ENCODE measurements around the gene PACRG.

Gene PACRG

DNA sequence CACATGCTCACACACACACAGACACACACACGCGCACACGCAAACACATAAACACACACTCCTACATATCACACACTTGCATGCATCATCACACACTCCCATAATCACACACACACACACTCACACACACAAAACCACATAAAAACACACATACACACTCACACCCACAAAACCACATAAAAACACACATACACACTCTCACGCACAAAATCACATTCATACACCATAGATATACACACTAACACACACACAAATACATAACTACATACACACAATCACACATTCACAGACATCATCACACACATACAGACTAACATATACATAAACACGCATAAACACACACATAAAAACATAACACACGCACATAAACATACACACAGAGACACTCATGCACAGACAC lies 629.0 kb downstream of the PACRG start:
- Histone ChIP-seq H3K36me3 (no peaks in the 10 kb centered on the region), H3K4me2 (peak overlapping the region in 6 of 11 experiments; percentile 19 to 97 (median 87); a peak in 10 of 22 replicates), H3K4me1 (peaks cover 42 to 57% (median 50%) of the 10 kb centered on the region in 10 experiments), H3K27ac (peak overlapping the region in 2 of 11 experiments; percentile 50 to 51; a peak in 2 of 22 replicates), H3K9me3 (replicated peaks in 1 of 11) (no peaks in the 10 kb centered on the region), H3K27me3 (no peaks in the 10 kb centered on the region), H4K20me1 (no peaks in the 10 kb centered on the region; a peak in 1 of 22 replicates), H3K4me3 (no peak overlapping the region), H3K9ac (no peak overlapping the region)
- no peak for TF ChIP-seq Cebpa-rat (IDR thresholded peaks at IDR 0.05)

DNA sequence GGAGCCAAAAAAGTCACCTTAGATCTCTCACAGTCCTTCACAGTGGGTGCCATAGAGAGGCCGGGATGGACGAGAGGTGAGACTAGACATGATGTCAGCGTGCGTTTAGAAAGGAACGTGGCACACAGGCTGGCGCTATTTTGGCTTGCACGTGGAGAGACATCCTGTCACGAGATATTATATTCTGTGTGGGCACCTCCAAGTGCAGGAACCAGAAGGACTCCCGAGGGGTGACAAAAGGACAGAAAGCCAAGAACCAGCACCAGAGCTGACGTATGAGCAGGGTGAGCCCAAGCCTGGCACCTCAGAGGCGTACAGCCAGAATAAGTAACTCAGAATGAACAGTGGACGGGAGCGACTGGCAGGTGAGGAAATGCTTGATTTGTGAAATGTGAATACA lies 636.9 kb downstream of the PACRG start:
- no peak overlapping the region for H3K9ac ChIP-seq
- peaks cover 19 to 29% (median 25%) of the 10 kb centered on the region in 10 experiments for H3K4me1 ChIP-seq
- H3K4me3 ChIP-seq: no peak overlapping the region
- H4K20me1 ChIP-seq: no peaks in the 10 kb centered on the region
- TF ChIP-seq Cebpa-rat (IDR thresholded peaks at IDR 0.05): no peak
- no peak overlapping the region for H3K4me2 ChIP-seq
- H3K27me3 ChIP-seq: no peaks in the 10 kb centered on the region
- H3K9me3 ChIP-seq (replicated peaks in 1 of 11): no peaks in the 10 kb centered on the region
- H3K27ac ChIP-seq: no peak overlapping the region
- no peaks in the 10 kb centered on the region for H3K36me3 ChIP-seq

Measured in BLaER1 treated with 17β-estradiol and CSF1 and Interleukin-3, amounts not matched to agents 10 nM and 100 nM (cell line).